ENCODE measurements around the gene TMEM229A.
"Not testable (repeated sequence)": the region's sequence is repeated elsewhere in the genome, so short reads cannot be mapped to it uniquely, and the experiment has no call there.

The TMEM229A gene

DNA sequence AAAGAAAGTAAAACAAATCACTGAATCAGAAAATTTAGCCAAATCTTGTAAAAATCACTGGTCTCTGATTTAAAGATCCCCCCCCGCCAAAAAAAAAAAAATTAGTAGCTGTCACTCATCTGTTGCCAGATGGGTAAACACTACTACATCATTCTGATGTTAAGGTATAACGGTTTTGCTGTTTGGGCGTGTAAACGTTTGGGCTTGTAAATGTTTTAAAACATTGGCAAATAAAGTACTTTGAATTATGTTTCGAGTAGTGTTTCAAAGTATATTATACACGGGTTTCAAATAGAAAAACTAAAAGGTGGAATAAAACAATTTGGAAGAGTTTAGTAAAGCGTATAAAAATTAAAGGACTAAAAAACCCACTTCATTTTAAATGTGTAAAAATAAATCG lies 1.5 kb downstream of the TMEM229A start:
- no peak for DNase-seq

DNA sequence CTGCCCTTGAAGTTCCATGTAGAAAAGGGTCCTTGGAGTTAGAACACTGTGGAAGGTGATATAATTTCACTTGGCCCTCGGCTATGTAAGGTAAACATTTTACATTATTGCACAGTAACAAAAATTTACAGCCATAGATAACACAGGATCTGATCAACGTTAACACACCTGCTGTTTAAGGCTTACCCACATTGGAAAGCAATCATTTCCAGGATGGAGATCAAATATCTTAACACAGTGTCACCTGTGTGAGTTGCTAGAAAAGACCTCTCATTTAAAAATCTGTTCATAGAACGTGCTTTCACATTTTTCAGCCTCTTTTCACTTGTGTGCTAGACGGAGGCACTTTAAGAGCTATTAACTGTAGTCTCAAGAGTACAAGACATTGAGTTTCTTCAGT lies 1.9 kb downstream of the TMEM229A start:
- peak; percentile 6 for DNase-seq

DNA sequence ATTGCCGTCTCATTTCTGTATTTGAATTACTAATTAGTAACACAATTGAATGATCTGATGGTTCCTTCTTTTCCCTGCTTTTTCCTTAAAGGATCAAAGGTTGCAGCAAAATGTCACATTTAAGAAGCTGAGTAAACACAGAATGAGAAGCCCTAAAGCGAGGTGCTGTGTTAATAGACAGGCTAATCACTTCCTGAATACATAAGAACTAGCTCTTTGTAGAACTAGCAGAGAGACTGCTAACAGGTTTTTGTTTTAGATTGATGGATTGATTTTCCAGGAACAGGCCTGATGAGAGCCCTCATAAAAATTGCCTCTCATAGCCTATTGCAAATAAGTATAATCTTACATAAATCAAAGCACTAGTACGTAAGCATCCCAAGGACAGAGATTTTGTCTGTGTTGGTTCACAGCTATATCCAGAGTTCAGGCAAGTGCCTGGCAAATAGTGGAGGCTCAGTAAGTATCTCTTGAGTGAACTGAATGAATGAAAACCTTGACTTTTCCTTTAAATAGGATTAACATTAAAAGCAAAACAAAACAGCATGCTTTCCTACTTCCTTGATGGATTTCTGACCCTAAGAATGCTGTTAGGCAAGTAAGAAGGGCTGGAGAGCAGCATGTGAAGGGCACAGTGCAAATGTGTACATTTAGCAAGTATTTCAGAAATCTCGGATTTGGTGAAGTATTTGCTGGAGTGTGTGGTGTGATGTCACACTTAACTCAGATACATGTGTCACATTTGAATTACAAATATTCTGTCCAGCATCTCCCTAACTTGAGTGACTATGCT lies 3.3 kb downstream of the TMEM229A start:
- DNase-seq: peak; percentile 83

GRCh38 chr7:124027236-124027635 lies 5.6 kb downstream of the TMEM229A start:
- no peak for DNase-seq

DNA sequence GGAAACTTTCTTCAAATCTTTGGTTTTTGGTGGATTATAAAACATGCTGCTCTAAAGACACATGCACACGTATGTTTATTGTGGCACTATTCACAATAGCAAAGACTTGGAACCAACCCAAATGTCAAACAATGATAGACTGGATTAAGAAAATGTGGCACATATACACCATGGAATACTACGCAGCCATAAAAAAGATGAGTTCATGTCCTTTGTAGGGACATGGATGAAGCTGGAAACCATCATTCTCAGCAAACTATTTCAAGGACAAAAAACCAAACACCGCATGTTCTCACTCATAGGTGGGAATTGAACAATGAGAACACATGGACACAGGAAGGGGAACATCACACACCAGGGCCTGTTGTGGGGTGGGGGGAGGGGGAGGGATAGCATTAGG lies 8.5 kb downstream of the TMEM229A start:
- not testable (repeated sequence) for DNase-seq

- DNase-seq: peak; percentile 23
These were observed 10.3 kb downstream of the TMEM229A start for GRCh38 chr7:124022551-124022950.

DNA sequence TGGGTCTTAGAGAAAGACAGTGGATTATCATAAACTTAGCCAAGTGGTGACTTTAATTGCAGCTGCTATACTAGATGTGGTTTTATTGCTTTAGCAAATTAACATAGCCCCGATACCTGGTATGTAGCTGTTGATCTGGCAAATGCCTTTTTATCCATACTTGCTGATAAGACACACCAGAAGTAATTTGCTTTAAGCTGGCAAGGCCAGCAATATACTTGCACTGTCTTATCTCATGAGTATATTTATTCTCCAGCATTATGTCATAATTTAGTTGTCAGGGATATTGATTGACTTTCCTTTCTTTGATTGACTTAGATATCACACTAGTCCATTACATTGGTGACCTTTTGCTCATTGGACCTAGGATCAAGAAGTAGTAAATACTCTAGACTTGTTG lies 12.8 kb downstream of the TMEM229A start:
- DNase-seq: no peak

DNA sequence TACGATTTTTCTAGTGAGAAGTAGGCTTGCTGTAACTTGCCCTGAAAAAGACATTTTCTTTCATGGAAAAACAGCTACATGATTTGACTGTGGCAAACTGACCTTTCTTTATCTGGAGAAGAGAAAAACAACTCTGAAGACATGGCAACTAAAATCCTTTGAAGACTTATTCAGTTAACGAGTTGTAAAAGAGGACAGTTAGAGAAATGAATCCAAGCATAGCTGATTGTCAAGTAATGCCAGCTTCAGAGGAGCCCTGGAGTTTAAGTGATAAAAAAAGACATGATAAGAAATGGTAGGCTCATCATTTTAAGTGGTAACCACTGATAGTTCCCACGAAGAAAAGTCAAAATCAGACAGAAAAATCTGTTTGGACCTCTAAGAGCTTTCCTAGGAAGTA lies 19.6 kb downstream of the TMEM229A start:
- no peak for DNase-seq

GRCh38 chr7:124012864-124013263 lies 20.0 kb downstream of the TMEM229A start:
- DNase-seq: no peak

DNA sequence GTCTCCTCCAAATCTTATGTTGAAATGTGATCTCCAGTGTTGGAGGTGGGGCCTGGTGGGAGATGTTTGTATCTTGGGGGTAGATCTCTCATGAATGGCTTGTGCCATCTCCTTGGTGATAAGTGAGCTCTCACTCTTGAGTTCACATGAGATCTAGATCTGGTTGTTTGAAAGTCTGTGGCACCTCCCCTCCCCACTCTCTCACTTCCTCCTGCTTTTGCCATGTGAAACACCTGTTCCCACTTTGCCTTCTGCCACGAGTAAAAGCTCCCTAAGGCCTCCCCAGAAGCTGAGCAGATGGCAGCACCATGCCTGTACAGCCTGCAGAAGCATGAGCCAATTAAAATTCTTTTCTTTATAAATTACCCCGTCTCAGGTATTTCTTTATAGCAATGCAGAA lies 23.5 kb downstream of the TMEM229A start:
- DNase-seq: peak; percentile 61

DNA sequence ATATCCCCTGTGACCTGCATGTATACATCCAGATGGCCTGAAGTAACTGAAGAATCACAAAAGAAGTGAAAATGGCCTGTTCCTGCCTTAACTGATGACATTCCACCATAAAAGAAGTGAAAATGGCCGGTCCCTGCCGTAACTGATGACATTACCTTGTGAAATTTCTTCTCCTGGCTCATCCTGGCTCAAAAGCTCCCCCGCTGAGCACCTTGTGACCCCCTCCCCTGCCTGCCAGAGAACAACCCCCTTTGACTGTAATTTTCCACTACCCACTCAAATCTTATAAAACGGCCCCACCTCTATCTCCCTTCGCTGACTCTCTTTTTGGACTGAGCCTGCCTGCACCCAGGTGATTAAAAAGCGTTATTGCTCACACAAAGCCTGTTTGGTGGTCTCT lies 24.6 kb downstream of the TMEM229A start:
- not testable (repeated sequence) for DNase-seq

GRCh38 chr7:123999703-124000102 lies 33.2 kb downstream of the TMEM229A start:
- no peak for DNase-seq

DNA sequence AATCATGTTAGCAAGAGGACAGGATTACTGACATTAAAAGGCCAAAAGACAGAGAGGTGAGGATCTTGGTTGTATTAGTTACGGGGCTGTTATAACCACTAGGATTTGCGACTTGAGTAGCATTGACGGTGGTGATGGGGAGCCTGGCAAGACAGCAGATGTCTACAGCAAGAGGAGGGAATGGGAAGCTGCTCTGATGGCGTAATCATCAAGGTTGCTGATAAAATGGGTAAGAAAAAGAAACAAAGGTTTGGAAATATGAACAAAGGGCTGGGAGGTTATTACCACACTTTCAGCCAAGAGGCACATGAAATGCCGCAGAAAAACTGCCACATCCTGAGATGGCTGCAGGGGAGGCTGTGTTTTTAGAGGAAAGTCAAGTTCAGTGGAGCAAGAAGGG lies 33.9 kb downstream of the TMEM229A start:
- no peak for DNase-seq

- DNase-seq: no peak
These were observed 36.6 kb downstream of the TMEM229A start for GRCh38 chr7:123996327-123996625.

DNA sequence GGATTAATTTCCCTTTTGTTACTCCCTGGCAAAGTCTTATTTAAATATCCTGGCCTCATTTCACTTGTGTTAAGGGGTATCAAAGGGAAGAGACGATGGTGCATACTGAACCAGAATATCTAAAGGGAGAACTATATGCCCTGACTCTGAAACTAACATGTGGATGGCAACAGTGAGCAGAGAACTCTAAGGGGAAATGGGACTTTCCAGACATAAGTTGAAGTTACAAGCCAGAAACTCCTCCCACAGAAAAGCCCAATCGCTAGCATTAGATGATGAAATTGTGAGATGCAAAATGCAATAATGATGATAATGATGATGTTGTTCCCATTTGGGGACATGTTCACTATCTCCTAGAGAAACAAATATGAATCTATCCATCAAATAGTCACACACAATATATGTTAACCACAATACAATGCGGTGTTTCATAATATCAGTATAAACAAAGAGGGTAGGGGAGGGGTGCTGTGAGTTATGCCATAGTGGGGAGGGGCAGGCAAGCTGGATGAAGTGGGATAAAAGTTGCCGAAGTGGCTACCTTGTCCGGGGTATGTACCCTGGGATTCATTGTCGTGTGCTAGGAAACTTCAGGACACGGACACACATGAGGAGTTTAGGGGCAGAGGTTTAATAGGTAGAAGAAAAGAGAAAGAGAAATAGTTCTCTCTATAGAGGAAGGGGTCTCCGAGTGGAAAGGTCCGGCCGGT lies 37.1 kb downstream of the TMEM229A start:
- no peak for DNase-seq

GRCh38 chr7:123994449-123994848 lies 38.4 kb downstream of the TMEM229A start:
- no peak for DNase-seq

GRCh38 chr7:123993996-123994395 lies 38.9 kb downstream of the TMEM229A start:
- no peak for DNase-seq

DNA sequence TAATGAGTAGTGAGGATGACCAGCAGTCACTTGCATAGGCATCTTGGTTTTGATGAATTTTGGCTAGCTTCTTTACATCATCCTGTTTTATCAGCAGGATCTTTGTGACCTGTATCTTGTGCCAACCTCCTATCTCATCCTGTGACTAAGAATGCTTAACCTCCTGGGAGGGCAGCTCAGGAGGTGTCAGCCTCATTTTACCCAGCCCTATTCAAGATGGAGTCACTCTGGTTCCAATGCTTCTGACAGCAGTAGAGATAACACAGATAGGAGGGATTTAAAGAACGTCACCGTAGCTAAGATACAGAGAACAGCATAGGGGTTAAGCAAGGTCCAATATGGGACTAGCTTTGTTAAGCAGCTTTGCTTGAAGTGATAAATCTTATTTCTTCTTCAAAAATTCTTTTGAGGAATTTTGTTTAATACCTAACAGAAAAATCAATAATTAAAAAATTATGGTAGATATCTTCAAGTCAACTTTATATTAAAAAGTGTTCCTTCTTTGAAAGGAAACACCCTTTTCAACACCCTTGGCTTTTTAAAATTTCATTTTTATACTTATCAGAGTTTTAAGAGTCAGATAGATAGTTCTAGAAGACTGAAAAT lies 39.9 kb downstream of the TMEM229A start:
- no peak for DNase-seq

DNA sequence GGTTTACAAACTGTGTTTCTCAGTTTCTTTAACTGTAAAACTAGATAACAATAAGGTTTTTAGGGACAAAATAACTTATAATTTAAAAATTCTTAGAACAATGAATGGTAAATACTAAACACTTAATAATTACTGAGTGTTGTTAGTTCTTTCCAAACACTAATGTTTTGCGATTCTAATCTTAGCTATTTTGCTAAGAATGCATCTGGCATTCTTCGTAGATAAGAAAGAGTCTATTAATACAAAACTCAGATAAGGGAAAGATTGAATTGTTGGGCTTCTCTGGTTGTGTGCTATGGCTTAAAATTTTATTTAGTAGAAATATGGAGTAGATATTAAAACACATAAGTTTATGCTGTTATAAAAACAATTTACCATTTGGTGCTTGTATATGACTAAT lies 45.4 kb downstream of the TMEM229A start:
- no peak for DNase-seq

Data from NCI-H69 (cell line).